Calu3 (cell line): ENCODE results near the gene TF. TPM values are rescaled to one million over a fixed set of nuclear protein-coding genes. Genes with fewer than 3 reads are reported as not detected.

Source experiments
- BruUV-seq: library from RNA; stranded (reverse); fragments of 400-500 nt; replicated peaks from 2 replicates; lab custom pipeline; 2021; lab: Mats Ljungman, UMichigan
- CTCF ChIA-PET: fragments of 300-600 bp; sonication (Branson Sonifier 250); formaldehyde crosslinking; loops from one replicate; lab custom pipeline; 2022; ENCODE audit warnings: antibody characterized with exemption; lab: Charles Lee
- DNase-seq: peaks from one replicate; pipeline ENCODE4 v3.0.0; 2022
- H3K27ac Mint-ChIP-seq: one replicate; pipeline ENCODE4 v1.8.0; 2022; ENCODE audit warnings: mixed read lengths; ENCODE audit not compliant: unreplicated experiment
- H3K27me3 Mint-ChIP-seq: one replicate; pipeline ENCODE4 v1.8.0; 2022; ENCODE audit warnings: mixed read lengths; ENCODE audit not compliant: unreplicated experiment
- H3K36me3 Mint-ChIP-seq: one replicate; pipeline ENCODE4 v1.8.0; 2022; ENCODE audit warnings: mild to moderate bottlenecking, moderate library complexity, mixed read lengths; ENCODE audit not compliant: insufficient read depth, unreplicated experiment
- H3K4me1 Mint-ChIP-seq: one replicate; pipeline ENCODE4 v1.8.0; 2022; ENCODE audit warnings: mild to moderate bottlenecking, low read depth, mixed read lengths; ENCODE audit not compliant: unreplicated experiment
- H3K4me3 Mint-ChIP-seq: one replicate; pipeline ENCODE4 v1.8.0; 2022; ENCODE audit warnings: mild to moderate bottlenecking, low read depth, moderate library complexity, mixed read lengths; ENCODE audit not compliant: unreplicated experiment
- H3K9me3 Mint-ChIP-seq: one replicate; pipeline ENCODE4 v1.8.0; 2022; ENCODE audit warnings: low read depth, mixed read lengths; ENCODE audit not compliant: unreplicated experiment
- intact Hi-C: fragments of 100-400 bp; cut with micrococcal nuclease; formaldehyde crosslinking; loops from one replicate; pipeline ENCODE4 v1.10.0; 2022; ENCODE audit not compliant: unreplicated experiment
- total RNA-seq: library from RNA; stranded (reverse); gene quantifications from 2 replicates; pipeline ENCODE4 v1.2.3, GENCODE V29; 2022
- TF ChIP-seq, protein P1 (sequence below): fragments of 200-600 bp; IDR thresholded peaks from one replicate; pipeline ENCODE4 v1.8.0; 2022; ENCODE audit warnings: antibody characterized with exemption; ENCODE audit not compliant: unreplicated experiment

The TF gene
- total RNA-seq, 1 experiment from 2014 or later, result 1.1 TPM

DNA sequence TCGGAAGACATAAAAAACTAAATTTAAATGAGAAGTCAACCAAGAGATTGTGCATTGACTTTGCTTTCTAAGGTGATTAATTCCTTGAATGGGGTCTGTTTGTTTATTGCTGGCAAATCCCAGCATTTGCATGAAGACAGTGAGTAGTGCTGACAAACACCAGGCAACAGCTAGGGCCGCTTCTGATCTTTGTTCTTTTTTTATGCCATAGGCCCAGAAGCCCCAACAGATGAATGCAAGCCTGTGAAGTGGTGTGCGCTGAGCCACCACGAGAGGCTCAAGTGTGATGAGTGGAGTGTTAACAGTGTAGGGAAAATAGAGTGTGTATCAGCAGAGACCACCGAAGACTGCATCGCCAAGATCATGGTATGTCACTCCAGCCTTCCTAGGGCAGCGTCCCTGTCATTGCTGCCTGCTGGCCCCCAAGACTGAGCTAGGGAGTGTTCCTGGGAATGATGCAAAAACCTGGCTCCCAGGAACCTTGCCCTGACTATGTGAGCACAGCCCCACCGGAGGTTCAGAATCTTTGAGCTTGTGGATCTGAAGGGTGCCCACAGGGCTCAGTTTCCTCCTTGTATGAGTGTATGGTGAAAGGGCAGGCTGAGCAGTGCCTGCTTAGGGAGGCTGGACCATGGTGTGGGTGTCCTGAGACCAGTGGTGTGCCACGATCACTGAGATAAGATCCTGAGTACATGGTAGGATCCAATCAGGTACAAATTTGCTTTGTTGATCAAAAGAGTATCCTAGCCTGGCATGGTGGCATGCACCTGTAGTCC is 13.0 kb downstream of the TF start:
- DNase-seq, result no peak
- CTCF ChIA-PET, result interaction anchor here (1.6 kb wide), 1 partner anchor 12 kb away, joined by 3 read pairs; no protein-coding TSS in a partner anchor
- Mint-ChIP-seq H3K36me3 (no peaks in the 10 kb centered on the region), H3K27me3 (peaks cover 97% of the 10 kb centered on the region), H3K4me3 (no peak overlapping the region), H3K4me1 (no peaks in the 10 kb centered on the region), H3K9me3 (no peaks in the 10 kb centered on the region), H3K27ac (no peak overlapping the region)
- no TSS peak for BruUV-seq
- TF ChIP-seq, protein P1, sequence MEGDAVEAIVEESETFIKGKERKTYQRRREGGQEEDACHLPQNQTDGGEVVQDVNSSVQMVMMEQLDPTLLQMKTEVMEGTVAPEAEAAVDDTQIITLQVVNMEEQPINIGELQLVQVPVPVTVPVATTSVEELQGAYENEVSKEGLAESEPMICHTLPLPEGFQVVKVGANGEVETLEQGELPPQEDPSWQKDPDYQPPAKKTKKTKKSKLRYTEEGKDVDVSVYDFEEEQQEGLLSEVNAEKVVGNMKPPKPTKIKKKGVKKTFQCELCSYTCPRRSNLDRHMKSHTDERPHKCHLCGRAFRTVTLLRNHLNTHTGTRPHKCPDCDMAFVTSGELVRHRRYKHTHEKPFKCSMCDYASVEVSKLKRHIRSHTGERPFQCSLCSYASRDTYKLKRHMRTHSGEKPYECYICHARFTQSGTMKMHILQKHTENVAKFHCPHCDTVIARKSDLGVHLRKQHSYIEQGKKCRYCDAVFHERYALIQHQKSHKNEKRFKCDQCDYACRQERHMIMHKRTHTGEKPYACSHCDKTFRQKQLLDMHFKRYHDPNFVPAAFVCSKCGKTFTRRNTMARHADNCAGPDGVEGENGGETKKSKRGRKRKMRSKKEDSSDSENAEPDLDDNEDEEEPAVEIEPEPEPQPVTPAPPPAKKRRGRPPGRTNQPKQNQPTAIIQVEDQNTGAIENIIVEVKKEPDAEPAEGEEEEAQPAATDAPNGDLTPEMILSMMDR, result no peak
- intact Hi-C loops, result no loop called here

DNA sequence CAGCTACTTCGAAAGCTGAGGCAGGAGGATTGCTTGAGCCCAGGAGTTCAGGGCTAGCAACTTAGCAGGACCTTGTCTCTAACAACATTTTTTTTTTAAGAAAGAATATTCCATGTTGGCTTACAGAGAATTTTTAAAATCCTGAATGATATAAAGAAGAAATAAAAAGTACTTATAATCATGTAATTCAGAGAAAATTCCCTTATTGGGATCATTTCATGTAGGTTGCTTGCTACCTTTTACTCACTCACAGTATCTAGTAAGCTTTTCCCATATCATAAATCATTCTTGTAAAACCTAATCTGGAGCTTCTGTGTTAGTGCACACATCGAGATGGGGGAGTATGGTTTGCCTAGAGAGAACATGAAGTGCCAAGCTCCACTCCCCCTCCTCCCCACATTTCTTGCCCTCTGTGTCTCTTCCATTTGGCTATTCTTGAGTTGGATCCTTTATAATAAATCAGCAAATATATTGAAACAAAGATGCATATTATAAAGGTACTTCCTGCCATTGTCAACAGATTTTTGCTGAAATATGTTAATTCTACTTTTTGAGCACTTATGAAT is 13.6 kb downstream of the TF start:
- BruUV-seq, result no TSS peak
- Mint-ChIP-seq H3K36me3 (no peaks in the 10 kb centered on the region), H3K27me3 (peaks cover 99% of the 10 kb centered on the region), H3K4me3 (no peak overlapping the region), H3K27ac (no peak overlapping the region), H3K4me1 (no peaks in the 10 kb centered on the region), H3K9me3 (no peaks in the 10 kb centered on the region)
- DNase-seq, result no peak
- intact Hi-C loops, result no loop called here
- CTCF ChIA-PET, result no interaction called here
- TF ChIP-seq, protein P1, result no peak

DNA sequence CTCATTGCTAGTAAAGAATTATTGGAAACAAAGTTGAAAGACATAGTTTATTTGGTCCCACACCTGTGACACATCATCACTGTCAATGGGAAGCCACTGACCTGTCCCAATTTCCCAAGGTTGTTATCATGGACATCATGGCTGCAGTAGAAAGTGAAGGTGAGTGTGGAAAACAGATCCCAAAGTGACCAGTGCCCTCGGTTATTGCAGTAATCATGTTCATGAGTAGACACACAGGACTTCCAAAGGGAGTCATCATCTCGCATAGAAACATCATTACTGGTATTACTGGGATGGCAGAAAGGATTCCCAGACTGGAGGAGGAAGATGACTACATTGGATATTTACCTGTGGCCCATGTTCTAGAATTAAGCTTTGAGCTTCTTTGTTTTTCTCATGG is 14.7 kb downstream of the TF start:
- no peaks in the 10 kb centered on the region for H3K36me3 Mint-ChIP-seq
- no peak overlapping the region for H3K27ac Mint-ChIP-seq
- DNase-seq, result no peak
- H3K4me1 Mint-ChIP-seq, result no peaks in the 10 kb centered on the region
- BruUV-seq, result no TSS peak
- no peaks in the 10 kb centered on the region for H3K9me3 Mint-ChIP-seq
- intact Hi-C loops, result no loop called here
- CTCF ChIA-PET, result interaction anchor here (1.3 kb wide), 1 partner anchor 18 kb away, joined by 3 read pairs; no protein-coding TSS in a partner anchor
- TF ChIP-seq, protein P1, result no peak
- no peak overlapping the region for H3K4me3 Mint-ChIP-seq
- peaks cover 94% of the 10 kb centered on the region for H3K27me3 Mint-ChIP-seq

DNA sequence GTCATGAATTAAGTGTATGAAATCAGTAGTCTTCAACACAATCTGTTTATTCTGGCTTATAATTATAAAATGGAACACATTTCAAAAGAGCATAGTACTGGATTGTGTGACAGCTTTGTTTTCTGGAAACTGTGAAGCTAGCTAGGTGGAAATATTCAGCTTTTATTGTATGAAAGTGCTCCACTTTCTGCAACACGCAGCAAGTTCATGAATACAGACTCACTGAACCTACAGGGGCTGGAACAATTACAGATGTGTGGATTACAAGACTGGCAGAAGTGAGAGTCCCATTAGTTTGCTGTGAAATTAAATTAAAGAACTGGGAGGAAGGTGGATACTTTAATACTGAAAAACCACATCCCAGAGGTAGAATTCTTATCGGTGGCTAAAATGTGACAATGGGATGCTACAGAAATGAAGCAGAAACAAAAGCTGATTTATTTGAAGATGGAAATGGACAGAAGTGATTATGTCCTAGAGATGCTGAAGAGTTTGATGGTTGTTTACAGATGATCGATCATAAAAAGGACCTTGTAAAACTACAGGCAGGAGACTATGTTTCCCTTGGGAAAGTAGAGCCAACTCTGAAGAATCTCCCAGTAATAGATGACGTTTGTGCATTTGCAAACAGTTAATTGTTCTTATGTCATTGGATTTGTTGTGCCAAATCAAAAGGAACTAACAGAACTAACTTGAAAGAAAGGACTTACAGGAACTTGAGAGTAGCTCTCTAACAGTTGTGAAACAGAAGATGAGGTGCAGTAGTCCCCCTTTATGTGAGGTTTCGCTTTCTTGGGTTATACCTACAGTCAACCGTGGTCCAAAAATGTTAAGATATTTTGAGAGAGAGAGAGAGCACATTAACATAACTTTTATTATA is 15.7 kb downstream of the TF start:
- Mint-ChIP-seq H3K27ac (no peak overlapping the region), H3K27me3 (peaks cover 94% of the 10 kb centered on the region), H3K4me3 (no peak overlapping the region), H3K9me3 (no peaks in the 10 kb centered on the region), H3K36me3 (no peaks in the 10 kb centered on the region), H3K4me1 (no peaks in the 10 kb centered on the region)
- intact Hi-C loops, result no loop called here
- DNase-seq, result no peak
- BruUV-seq, result no TSS peak
- CTCF ChIA-PET, result interaction anchor here (1.3 kb wide), 1 partner anchor 17 kb away, joined by 3 read pairs; no protein-coding TSS in a partner anchor
- TF ChIP-seq, protein P1, result no peak
